ENCODE data around the gene MYH15. TPM values are rescaled to one million over a fixed set of nuclear protein-coding genes. Genes with fewer than 3 reads are reported as not detected.

MYH15 gene
- total RNA-seq, 4 donors from 2014 or later = 0.08 to 0.11 (median 0.10) TPM; not detected in 1

DNA sequence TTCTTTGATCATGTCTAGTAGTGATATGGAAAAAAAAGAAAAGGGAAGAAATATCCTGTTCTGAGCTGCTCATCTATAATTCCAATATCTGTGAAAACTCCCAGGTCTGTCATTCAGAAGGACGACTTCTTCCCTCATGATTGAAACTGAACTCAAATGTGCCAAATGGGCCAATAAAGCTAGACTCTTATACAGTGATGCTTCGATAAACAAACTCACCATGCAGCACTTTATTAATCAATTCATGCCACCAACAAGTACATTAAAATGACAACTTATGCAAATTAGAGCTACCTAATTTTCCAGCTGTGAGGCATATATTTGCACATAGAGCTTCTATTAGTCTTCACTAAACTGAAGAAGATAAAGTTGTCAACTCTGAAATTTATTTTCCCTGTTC lies 15.6 kb upstream of the MYH15 start:
- H3K27ac ChIP-seq = no peak overlapping the region
- WGBS, 2 donors = 89 to 94% methylated on average over 2 of the region's 2 CpGs
- no peaks in the 10 kb centered on the region for H3K27me3 ChIP-seq
- no peak overlapping the region for H3K4me3 ChIP-seq (replicated peaks in 1 of 3)
- no peaks in the 10 kb centered on the region for H3K9me3 ChIP-seq
- H3K4me1 ChIP-seq = no peaks in the 10 kb centered on the region
- no peaks in the 10 kb centered on the region for H3K36me3 ChIP-seq
- intact Hi-C loops (cut with DNase I) = no loop called here
- no peak for DNase-seq
- TF ChIP-seq, protein P1, sequence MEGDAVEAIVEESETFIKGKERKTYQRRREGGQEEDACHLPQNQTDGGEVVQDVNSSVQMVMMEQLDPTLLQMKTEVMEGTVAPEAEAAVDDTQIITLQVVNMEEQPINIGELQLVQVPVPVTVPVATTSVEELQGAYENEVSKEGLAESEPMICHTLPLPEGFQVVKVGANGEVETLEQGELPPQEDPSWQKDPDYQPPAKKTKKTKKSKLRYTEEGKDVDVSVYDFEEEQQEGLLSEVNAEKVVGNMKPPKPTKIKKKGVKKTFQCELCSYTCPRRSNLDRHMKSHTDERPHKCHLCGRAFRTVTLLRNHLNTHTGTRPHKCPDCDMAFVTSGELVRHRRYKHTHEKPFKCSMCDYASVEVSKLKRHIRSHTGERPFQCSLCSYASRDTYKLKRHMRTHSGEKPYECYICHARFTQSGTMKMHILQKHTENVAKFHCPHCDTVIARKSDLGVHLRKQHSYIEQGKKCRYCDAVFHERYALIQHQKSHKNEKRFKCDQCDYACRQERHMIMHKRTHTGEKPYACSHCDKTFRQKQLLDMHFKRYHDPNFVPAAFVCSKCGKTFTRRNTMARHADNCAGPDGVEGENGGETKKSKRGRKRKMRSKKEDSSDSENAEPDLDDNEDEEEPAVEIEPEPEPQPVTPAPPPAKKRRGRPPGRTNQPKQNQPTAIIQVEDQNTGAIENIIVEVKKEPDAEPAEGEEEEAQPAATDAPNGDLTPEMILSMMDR (IDR thresholded peaks at IDR 0.05) = no peak
- TF ChIP-seq POLR2A (IDR thresholded peaks at IDR 0.05) = no peak

DNA sequence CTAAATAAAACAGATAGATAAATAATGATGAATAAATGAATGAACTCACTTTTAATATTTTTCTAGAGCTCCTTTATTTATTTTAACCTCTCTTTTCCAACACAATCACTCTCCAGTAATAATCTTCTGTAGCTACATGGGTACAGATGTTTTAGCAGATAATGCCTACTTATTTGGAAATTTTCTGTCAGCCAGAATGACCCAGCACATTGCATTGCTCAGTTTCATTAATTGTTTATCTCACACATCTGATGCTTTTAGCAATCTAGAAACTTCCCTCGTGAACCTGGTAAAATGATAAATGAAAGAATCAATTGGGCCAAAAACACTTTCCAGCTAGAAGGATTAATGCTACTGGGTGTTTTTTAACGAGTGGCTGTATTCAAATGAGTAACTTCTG lies 14.9 kb upstream of the MYH15 start:
- 85 to 92% methylated on average over 2 of the region's 2 CpGs for WGBS, 2 donors
- no peak for DNase-seq
- Histone ChIP-seq H3K27me3 (no peaks in the 10 kb centered on the region), H3K27ac (no peak overlapping the region), H3K4me3 (replicated peaks in 1 of 3) (no peak overlapping the region), H3K36me3 (no peaks in the 10 kb centered on the region), H3K4me1 (no peaks in the 10 kb centered on the region), H3K9me3 (no peaks in the 10 kb centered on the region)
- intact Hi-C loops (cut with DNase I) = no loop called here
- TF ChIP-seq, protein P1 (IDR thresholded peaks at IDR 0.05) = no peak
- TF ChIP-seq POLR2A (IDR thresholded peaks at IDR 0.05) = no peak

DNA sequence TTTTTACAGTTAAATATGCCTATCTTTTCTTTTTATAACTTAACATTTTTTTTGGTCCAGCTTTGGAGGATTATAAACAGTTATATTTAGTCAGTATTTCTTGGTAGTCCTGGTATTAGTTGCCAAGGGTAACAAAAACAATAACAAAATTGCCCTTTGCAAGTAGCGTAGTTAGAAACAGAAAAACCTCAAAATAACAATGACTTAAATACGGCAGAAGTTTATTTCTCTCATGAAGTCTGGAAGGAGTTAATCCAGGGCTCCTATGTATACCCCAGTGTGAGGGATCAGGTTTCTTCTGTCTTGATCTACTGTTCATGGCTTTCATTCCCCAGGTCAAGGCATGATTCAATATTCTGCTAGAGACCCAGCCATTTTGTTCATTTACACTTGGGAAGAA lies 14.1 kb upstream of the MYH15 start:
- Histone ChIP-seq H3K27ac (no peak overlapping the region), H3K9me3 (no peaks in the 10 kb centered on the region), H3K4me3 (replicated peaks in 1 of 3) (no peak overlapping the region), H3K27me3 (no peaks in the 10 kb centered on the region), H3K4me1 (no peaks in the 10 kb centered on the region), H3K36me3 (no peaks in the 10 kb centered on the region)
- DNase-seq = no peak
- intact Hi-C loops (cut with DNase I) = no loop called here
- TF ChIP-seq, protein P1 (IDR thresholded peaks at IDR 0.05) = no peak
- TF ChIP-seq POLR2A (IDR thresholded peaks at IDR 0.05) = no peak
- WGBS, 2 donors = 16 to 18% methylated on average over 2 of the region's 2 CpGs

DNA sequence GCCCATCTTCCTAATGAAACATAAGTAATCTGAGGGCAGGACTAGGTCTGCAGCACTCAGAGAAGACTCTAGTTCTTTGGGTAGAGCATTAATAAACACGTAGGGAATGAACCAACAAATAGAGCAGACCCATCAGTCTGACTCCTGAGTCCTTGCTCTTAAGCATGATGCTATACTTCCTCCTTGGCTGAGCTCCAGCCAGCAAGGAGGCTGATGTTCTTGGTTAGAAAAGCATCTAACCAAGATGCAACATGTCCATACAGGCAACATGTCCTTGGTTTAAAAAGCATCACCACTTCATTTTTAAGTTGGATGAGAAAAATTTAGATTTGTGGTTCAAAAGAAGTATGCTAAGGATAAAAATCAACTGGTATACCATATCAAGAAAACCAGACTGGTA lies 8.5 kb upstream of the MYH15 start:
- DNase-seq = no peak
- Histone ChIP-seq H3K27me3 (no peaks in the 10 kb centered on the region), H3K4me3 (replicated peaks in 1 of 3) (no peak overlapping the region), H3K9me3 (no peaks in the 10 kb centered on the region), H3K4me1 (no peaks in the 10 kb centered on the region), H3K27ac (no peak overlapping the region), H3K36me3 (no peaks in the 10 kb centered on the region)
- intact Hi-C loops (cut with DNase I) = no loop called here
- no peak for TF ChIP-seq POLR2A (IDR thresholded peaks at IDR 0.05)
- TF ChIP-seq, protein P1 (IDR thresholded peaks at IDR 0.05) = no peak
- WGBS, 2 donors = 77 to 79% methylated on average over 1 of the region's 1 CpG

DNA sequence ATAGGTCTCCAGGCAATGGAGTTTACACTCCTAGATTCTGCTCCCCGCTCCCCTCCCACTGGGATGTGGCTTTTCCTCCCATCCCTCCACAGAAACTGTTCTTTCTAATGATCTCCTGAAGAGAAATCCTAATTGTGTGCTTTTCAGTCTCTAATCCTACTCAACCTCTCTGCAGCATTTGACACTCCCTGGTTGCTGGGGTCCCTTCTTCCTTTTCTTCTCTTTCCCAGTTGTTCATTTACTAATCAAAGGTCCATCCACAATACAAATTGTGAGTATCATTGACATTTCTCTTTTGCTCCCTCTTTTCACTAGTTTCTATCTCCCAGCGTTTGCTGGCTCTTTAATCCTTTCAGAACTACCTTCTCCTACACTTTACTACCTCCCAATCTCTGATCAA lies 6.5 kb upstream of the MYH15 start:
- Histone ChIP-seq H3K36me3 (no peaks in the 10 kb centered on the region), H3K27ac (no peak overlapping the region), H3K27me3 (no peaks in the 10 kb centered on the region), H3K9me3 (no peaks in the 10 kb centered on the region), H3K4me3 (replicated peaks in 1 of 3) (no peak overlapping the region), H3K4me1 (no peaks in the 10 kb centered on the region)
- WGBS, 2 donors = 89 to 91% methylated on average over 2 of the region's 2 CpGs
- intact Hi-C loops (cut with DNase I) = no loop called here
- no peak for DNase-seq
- no peak for TF ChIP-seq POLR2A (IDR thresholded peaks at IDR 0.05)
- TF ChIP-seq, protein P1 (IDR thresholded peaks at IDR 0.05) = no peak

Data from thyroid gland (tissue), 4 donors.